Testis (tissue), 3 donors: ENCODE measurements around the gene SLC10A4. TPM values are rescaled to one million over a fixed set of nuclear protein-coding genes. Genes with fewer than 3 reads are reported as not detected.
"Not testable (repeated sequence)": the region's sequence is repeated elsewhere in the genome, so short reads cannot be mapped to it uniquely, and the experiment has no call there.

Experiments used
- DNase-seq: peaks from one replicate; pipeline ENCODE4 v3.0.0-alpha.2; 2019
- H3K27ac ChIP-seq, 2 donors: fragments of 200-600 bp; sonication (generic); one replicate each; pipeline ENCODE4 v1.5.1; 2019
- H3K27me3 ChIP-seq: fragments of 200-600 bp; sonication (generic); one replicate; pipeline ENCODE4 v1.5.1; 2019
- H3K36me3 ChIP-seq: fragments of 200-600 bp; sonication (generic); one replicate; pipeline ENCODE4 v1.5.1; 2017; ENCODE audit warnings: low read depth; ENCODE audit errors: missing control alignments
- H3K4me1 ChIP-seq: fragments of 200-600 bp; sonication (generic); one replicate; pipeline ENCODE4 v1.5.1; 2019
- H3K4me3 ChIP-seq, 2 donors: fragments of 200-600 bp; sonication (generic); one replicate each; pipeline ENCODE4 v1.5.1; 2017 to 2019
- H3K9me3 ChIP-seq: fragments of 200-600 bp; sonication (generic); one replicate; pipeline ENCODE4 v1.5.1; 2017
- CTCF ChIP-seq, 3 experiments: fragments of 450-650 bp in 2 of 3; fragments of 200-600 bp in 1 of 3; sonication (generic) in 1 of 3; IDR thresholded peaks; one replicate each; pipeline ENCODE4 v1.5.1; 2016 to 2019; ENCODE audit warnings: antibody characterized with exemption in 3 of 3, mild to moderate bottlenecking in 2 of 3, moderate library complexity in 1 of 3
- POLR2A ChIP-seq: fragments of 450-650 bp; IDR thresholded peaks from one replicate; pipeline ENCODE4 v1.6.1; 2017; ENCODE audit warnings: antibody characterized with exemption, mild to moderate bottlenecking, moderate library complexity
- WGBS, 2 donors: methylation state at CpG; one replicate each; pipeline ENCODE4 v1.1.5; 2018; 5-methylcytosine and 5-hydroxymethylcytosine counted together
- intact Hi-C: fragments of 100-400 bp; cut with DNase I; formaldehyde crosslinking; loops from one replicate; pipeline ENCODE4 v1.15.1; 2023; ENCODE audit warnings: low total_unique reads
- polyA plus RNA-seq: library from polyadenylated mRNA; stranded (reverse); fragments of 350-450 nt; fragmentation: Illumina TruSeq; extraction: RNeasy Lipid Tissue Mini Kit (QIAGEN cat#74804); gene quantifications from one replicate; pipeline ENCODE4 v1.2.3, GENCODE V29; 2014; ENCODE audit warnings: low read depth, low replicate concordance; ENCODE audit not compliant: insufficient read depth
- total RNA-seq, 2 donors: library from RNA; depleted of rRNA; stranded (reverse); fragments of >200 nt; gene quantifications; one replicate each; pipeline ENCODE4 v1.2.3, GENCODE V29; 2016

Gene SLC10A4
- total and polyA plus RNA-seq, 3 donors from 2014 or later = 0.69 to 2.0 (median 1.1) TPM

GRCh38 chr4:48446642-48447041, 36.5 kb upstream of the SLC10A4 start:
- no peaks in the 10 kb centered on the region for H3K4me1 ChIP-seq
- H3K27me3 ChIP-seq = no peaks in the 10 kb centered on the region
- H3K27ac ChIP-seq = no peak overlapping the region
- intact Hi-C loops = loop anchor here (5.0 kb wide), 1 partner anchor 129 kb away; no protein-coding TSS in a partner anchor
- no peak overlapping the region for H3K4me3 ChIP-seq
- no peak for DNase-seq
- no peaks in the 10 kb centered on the region for H3K36me3 ChIP-seq
- H3K9me3 ChIP-seq = no peaks in the 10 kb centered on the region
- TF ChIP-seq CTCF (IDR thresholded peaks at IDR 0.05) (no peak), POLR2A (no peak)
- WGBS, 2 donors = 90 to 92% methylated on average over 1 of the region's 1 CpG

- Histone ChIP-seq H3K27me3 (no peaks in the 10 kb centered on the region), H3K4me3 (peak overlapping the region in 1 of 2 donors; percentile 11), H3K4me1 (no peaks in the 10 kb centered on the region), H3K36me3 (no peaks in the 10 kb centered on the region), H3K27ac (no peak overlapping the region), H3K9me3 (no peaks in the 10 kb centered on the region)
- DNase-seq = no peak
- TF ChIP-seq POLR2A = no peak
- TF ChIP-seq CTCF (IDR thresholded peaks at IDR 0.05) = no peak
- WGBS, 2 donors = 67 to 78% methylated on average over 10 of the region's 10 CpGs
- intact Hi-C loops = loop anchor here (5.0 kb wide), 1 partner anchor 132 kb away; no protein-coding TSS in a partner anchor
These were observed 34.0 kb upstream of the SLC10A4 start for GRCh38 chr4:48449151-48449550.

GRCh38 chr4:48450740-48451139, 32.4 kb upstream of the SLC10A4 start:
- no peaks in the 10 kb centered on the region for H3K9me3 ChIP-seq
- no peaks in the 10 kb centered on the region for H3K36me3 ChIP-seq
- no peaks in the 10 kb centered on the region for H3K4me1 ChIP-seq
- TF ChIP-seq POLR2A = no peak
- no peak for DNase-seq
- no peak overlapping the region for H3K27ac ChIP-seq
- intact Hi-C loops = no loop called here
- WGBS, 2 donors = 92 to 95% methylated on average over 3 of the region's 3 CpGs
- no peaks in the 10 kb centered on the region for H3K27me3 ChIP-seq
- no peak overlapping the region for H3K4me3 ChIP-seq

GRCh38 chr4:48451656-48452055, 31.5 kb upstream of the SLC10A4 start:
- H3K27me3 ChIP-seq, H3K27ac ChIP-seq, H3K36me3 ChIP-seq, H3K4me3 ChIP-seq, intact Hi-C loops, H3K9me3 ChIP-seq, H3K4me1 ChIP-seq, DNase-seq: not testable (repeated sequence)
- WGBS, 2 donors = 90 to 98% methylated on average over 3 of the region's 3 CpGs

- TF ChIP-seq CTCF (IDR thresholded peaks at IDR 0.05) = no peak
- no peak for TF ChIP-seq POLR2A
- H3K4me1 ChIP-seq = no peaks in the 10 kb centered on the region
- H3K4me3 ChIP-seq = no peak overlapping the region
- no peaks in the 10 kb centered on the region for H3K9me3 ChIP-seq
- no peak overlapping the region for H3K27ac ChIP-seq
- no peaks in the 10 kb centered on the region for H3K36me3 ChIP-seq
- DNase-seq = no peak
- 95 to 100% methylated on average over 2 of the region's 2 CpGs for WGBS, 2 donors
- no peaks in the 10 kb centered on the region for H3K27me3 ChIP-seq
- intact Hi-C loops = no loop called here
These were observed 28.6 kb upstream of the SLC10A4 start for GRCh38 chr4:48454591-48454990.

- Histone ChIP-seq H3K4me3 (no peak overlapping the region), H3K4me1 (no peaks in the 10 kb centered on the region), H3K36me3 (no peaks in the 10 kb centered on the region), H3K27me3 (no peaks in the 10 kb centered on the region), H3K9me3 (no peaks in the 10 kb centered on the region), H3K27ac (no peak overlapping the region)
- DNase-seq = no peak
- TF ChIP-seq POLR2A (no peak), CTCF (IDR thresholded peaks at IDR 0.05) (no peak)
- intact Hi-C loops = no loop called here
These were observed 22.1 kb upstream of the SLC10A4 start for GRCh38 chr4:48461000-48461399.
